ENCODE results near the gene ATP13A4. TPM values are rescaled to one million over a fixed set of nuclear protein-coding genes. Genes with fewer than 3 reads are reported as not detected.

Gene ATP13A4
- polyA plus RNA-seq, 3 donors = 0.08 to 0.21 (median 0.19) TPM

DNA sequence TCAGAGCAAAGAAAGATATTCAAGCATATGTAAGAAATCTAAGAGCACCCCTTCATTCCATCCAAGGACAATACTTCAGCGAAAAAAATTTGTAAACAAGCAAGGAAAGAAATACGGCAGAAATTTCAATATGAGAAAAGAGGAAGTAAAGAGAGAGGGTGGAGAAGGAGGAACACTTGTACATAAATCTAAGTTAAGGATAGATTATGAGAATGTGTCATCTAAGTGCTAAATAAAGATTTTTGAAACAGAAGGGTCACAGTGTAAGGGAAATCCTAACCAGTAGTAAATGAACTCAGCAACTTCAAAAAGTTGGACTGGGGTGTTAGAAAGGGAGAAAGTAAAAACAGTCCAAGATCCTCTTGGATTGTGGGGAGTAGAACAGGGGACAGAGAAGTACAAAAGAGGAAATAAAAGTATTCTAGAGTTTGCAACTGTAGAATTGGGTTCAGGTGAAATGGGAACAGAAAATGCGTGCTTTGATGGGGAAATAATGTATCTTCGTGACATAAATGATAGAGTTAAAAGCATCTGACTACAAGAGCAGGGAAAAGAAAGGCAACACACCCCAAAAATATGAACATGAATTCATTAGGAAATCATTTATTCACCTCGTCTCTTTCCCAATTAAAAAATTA, 107.6 kb downstream of the ATP13A4 start:
- no peaks in the 10 kb centered on the region for H3K9me3 ChIP-seq (replicated peaks in 1 of 2; ENCODE audit: control insufficient read depth in 1 of 2, insufficient read depth in 1 of 2, low read length in 2 of 2)
- peaks cover 0 to 1% (median 0%) of the 10 kb centered on the region in 7 donors for H3K9me3 Mint-ChIP-seq
- peak overlapping the region in 5 of 7 donors; percentile 20 to 86 (median 48) for H3K27ac Mint-ChIP-seq
- no peak overlapping the region for H3K9ac ChIP-seq (ENCODE audit: insufficient read depth, low read length, poor library complexity, severe bottlenecking)
- H3K4me3 ChIP-seq (replicated peaks in 1 of 3; ENCODE audit: low read depth in 2 of 3, low read length in 3 of 3) = peak overlapping the region in 1 of 3 experiments; percentile 11
- H3K36me3 Mint-ChIP-seq = no peaks in the 10 kb centered on the region
- H3K27ac ChIP-seq (ENCODE audit: low read depth in 1 of 2, low read length in 2 of 2) = peak overlapping the region in 1 of 2 donors; percentile 33
- WGBS (ENCODE audit: insufficient coverage) = no CpG with 5 or more reads among the region's 5 CpGs
- TF ChIP-seq, protein P1, sequence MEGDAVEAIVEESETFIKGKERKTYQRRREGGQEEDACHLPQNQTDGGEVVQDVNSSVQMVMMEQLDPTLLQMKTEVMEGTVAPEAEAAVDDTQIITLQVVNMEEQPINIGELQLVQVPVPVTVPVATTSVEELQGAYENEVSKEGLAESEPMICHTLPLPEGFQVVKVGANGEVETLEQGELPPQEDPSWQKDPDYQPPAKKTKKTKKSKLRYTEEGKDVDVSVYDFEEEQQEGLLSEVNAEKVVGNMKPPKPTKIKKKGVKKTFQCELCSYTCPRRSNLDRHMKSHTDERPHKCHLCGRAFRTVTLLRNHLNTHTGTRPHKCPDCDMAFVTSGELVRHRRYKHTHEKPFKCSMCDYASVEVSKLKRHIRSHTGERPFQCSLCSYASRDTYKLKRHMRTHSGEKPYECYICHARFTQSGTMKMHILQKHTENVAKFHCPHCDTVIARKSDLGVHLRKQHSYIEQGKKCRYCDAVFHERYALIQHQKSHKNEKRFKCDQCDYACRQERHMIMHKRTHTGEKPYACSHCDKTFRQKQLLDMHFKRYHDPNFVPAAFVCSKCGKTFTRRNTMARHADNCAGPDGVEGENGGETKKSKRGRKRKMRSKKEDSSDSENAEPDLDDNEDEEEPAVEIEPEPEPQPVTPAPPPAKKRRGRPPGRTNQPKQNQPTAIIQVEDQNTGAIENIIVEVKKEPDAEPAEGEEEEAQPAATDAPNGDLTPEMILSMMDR (IDR thresholded peaks at IDR 0.05) = no peak
- no peak overlapping the region for H2AFZ ChIP-seq (ENCODE audit: insufficient read depth, low read depth, low read length, poor library complexity, severe bottlenecking)
- H3K4me1 Mint-ChIP-seq = peaks cover 18% of the 10 kb centered on the region
- H3K4me1 ChIP-seq (ENCODE audit: control insufficient read depth in 1 of 2, insufficient read depth in 2 of 2, low read length in 2 of 2) = peaks cover 11 to 13% of the 10 kb centered on the region in 2 donors
- H3K4me2 ChIP-seq (replicated peaks; ENCODE audit: extremely low read depth, low read length, poor library complexity, severe bottlenecking) = peak overlapping the region; percentile 30
- no peaks in the 10 kb centered on the region for H3K27me3 ChIP-seq (ENCODE audit: control insufficient read depth in 2 of 2, insufficient read depth in 2 of 2, low read length in 2 of 2)
- no peak overlapping the region for H3K4me3 Mint-ChIP-seq
- H4K20me1 ChIP-seq (ENCODE audit: insufficient read depth, low read length) = no peaks in the 10 kb centered on the region
- peak; percentile 2 to 11 (median 8) for DNase-seq
- intact Hi-C loops (cut with micrococcal nuclease) = no loop called here
- H3K27me3 Mint-ChIP-seq (ENCODE audit: low read depth in 3 of 3) = peaks cover 0 to 5% (median 0%) of the 10 kb centered on the region in 3 donors
- H3K79me2 ChIP-seq (ENCODE audit: insufficient read depth, low read length) = no peaks in the 10 kb centered on the region
- no peaks in the 10 kb centered on the region for H3K36me3 ChIP-seq (replicated peaks in 1 of 2; ENCODE audit: control insufficient read depth in 1 of 2, insufficient read depth in 2 of 2, low read length in 2 of 2)

DNA sequence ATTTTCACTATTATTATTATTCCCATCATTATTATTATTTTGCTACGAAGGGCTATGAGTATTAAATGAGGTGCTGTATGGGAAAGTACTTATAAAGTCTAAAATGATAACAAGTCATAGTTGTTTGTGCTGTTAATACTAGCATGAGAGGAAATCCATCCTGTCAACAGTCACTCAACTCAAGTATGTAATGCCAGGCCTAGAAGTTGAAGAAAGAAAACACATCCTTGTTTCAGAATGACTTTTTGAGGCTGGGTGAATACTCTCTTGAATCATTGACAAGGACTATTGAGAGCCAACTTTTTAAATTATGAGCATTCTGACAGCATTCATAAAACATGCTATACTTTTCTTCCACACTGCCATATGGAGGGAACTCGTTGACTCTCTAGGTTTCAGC, 115.3 kb downstream of the ATP13A4 start:
- H3K4me3 ChIP-seq (replicated peaks in 1 of 3; ENCODE audit: low read depth in 2 of 3, low read length in 3 of 3) = no peak overlapping the region
- Mint-ChIP-seq H3K4me1 (no peaks in the 10 kb centered on the region), H3K9me3 (peaks cover 0 to 3% (median 0%) of the 10 kb centered on the region in 7 donors), H3K4me3 (no peak overlapping the region), H3K27ac (no peak overlapping the region), H3K36me3 (no peaks in the 10 kb centered on the region), H3K27me3 (ENCODE audit: low read depth in 3 of 3) (peaks cover 0 to 1% (median 0%) of the 10 kb centered on the region in 3 donors)
- TF ChIP-seq, protein P1 (IDR thresholded peaks at IDR 0.05) = no peak
- H2AFZ ChIP-seq (ENCODE audit: insufficient read depth, low read depth, low read length, poor library complexity, severe bottlenecking) = no peak overlapping the region
- intact Hi-C loops (cut with micrococcal nuclease) = no loop called here
- WGBS (ENCODE audit: insufficient coverage) = no CpG with 5 or more reads among the region's 2 CpGs
- no peak overlapping the region for H3K4me2 ChIP-seq (replicated peaks; ENCODE audit: extremely low read depth, low read length, poor library complexity, severe bottlenecking)
- H3K36me3 ChIP-seq (replicated peaks in 1 of 2; ENCODE audit: control insufficient read depth in 1 of 2, insufficient read depth in 2 of 2, low read length in 2 of 2) = no peaks in the 10 kb centered on the region
- no peaks in the 10 kb centered on the region for H3K4me1 ChIP-seq (ENCODE audit: control insufficient read depth in 1 of 2, insufficient read depth in 2 of 2, low read length in 2 of 2)
- no peaks in the 10 kb centered on the region for H4K20me1 ChIP-seq (ENCODE audit: insufficient read depth, low read length)
- no peak for DNase-seq
- no peak overlapping the region for H3K27ac ChIP-seq (ENCODE audit: low read depth in 1 of 2, low read length in 2 of 2)
- H3K9ac ChIP-seq (ENCODE audit: insufficient read depth, low read length, poor library complexity, severe bottlenecking) = no peak overlapping the region
- H3K27me3 ChIP-seq (ENCODE audit: control insufficient read depth in 2 of 2, insufficient read depth in 2 of 2, low read length in 2 of 2) = no peaks in the 10 kb centered on the region
- no peaks in the 10 kb centered on the region for H3K9me3 ChIP-seq (replicated peaks in 1 of 2; ENCODE audit: control insufficient read depth in 1 of 2, insufficient read depth in 1 of 2, low read length in 2 of 2)
- no peaks in the 10 kb centered on the region for H3K79me2 ChIP-seq (ENCODE audit: insufficient read depth, low read length)

Data from CD14-positive monocyte (primary cell).